Adrenal gland (tissue), 12 donors: ENCODE results near the gene SCP2. TPM values are rescaled to one million over a fixed set of nuclear protein-coding genes. Genes with fewer than 3 reads are reported as not detected.

Source experiments
- DNase-seq, 7 donors: peaks; one replicate each; pipeline ENCODE4 v3.0.0-alpha.2; 2019 to 2020
- H3K27ac ChIP-seq, 5 donors: fragments of 200-600 bp; sonication (generic) in 4 of 5; 1 replicate in 3 of 5; 2 replicates in 2 of 5; pipeline versions ENCODE4 v1.5.1 to v1.8.0; 2016 to 2020; ENCODE audit warnings: mild to moderate bottlenecking in 1 of 5
- H3K27me3 ChIP-seq: fragments of 200-600 bp; 2 replicates; pipeline ENCODE4 v1.8.0; 2021
- H3K36me3 ChIP-seq, 2 donors: fragments of 200-600 bp; replicated peaks in 1 of 2; 1 replicate in 1 of 2; 2 replicates in 1 of 2; pipeline versions ENCODE4 v1.5.1 to v1.8.0; 2018 to 2022
- H3K4me1 ChIP-seq, 2 donors: fragments of 200-600 bp; replicated peaks in 1 of 2; 1 replicate in 1 of 2; 2 replicates in 1 of 2; pipeline versions ENCODE4 v1.5.1 to v1.8.0; 2018 to 2021
- H3K4me3 ChIP-seq, 4 donors: fragments of 200-600 bp; sonication (generic) in 3 of 4; one replicate each; pipeline ENCODE4 v1.5.1; 2016 to 2018
- H3K9me3 ChIP-seq, 3 donors: fragments of 200-600 bp; sonication (generic) in 1 of 3; replicated peaks in 1 of 3; 1 replicate in 2 of 3; 2 replicates in 1 of 3; pipeline versions ENCODE4 v1.5.1 to v1.8.0; 2016 to 2021
- CTCF ChIP-seq, 6 experiments: fragments of 450-650 bp in 4 of 6; fragments of 200-600 bp in 2 of 6; sonication (generic) in 1 of 6; IDR thresholded peaks; 1 replicate in 5 of 6; 2 replicates in 1 of 6; pipeline versions ENCODE4 v1.5.1 to v1.8.0; 2016 to 2021; ENCODE audit warnings: antibody characterized with exemption in 6 of 6, mild to moderate bottlenecking in 2 of 6, moderate library complexity in 1 of 6
- POLR2A ChIP-seq, 2 donors: fragments of 450-650 bp; IDR thresholded peaks; one replicate each; pipeline ENCODE4 v1.6.1; 2017; ENCODE audit warnings: antibody characterized with exemption in 2 of 2, mild to moderate bottlenecking in 2 of 2, moderate library complexity in 1 of 2
- WGBS, 4 donors: extraction: QIAGEN DNeasy Blood & Tissue Kit in 2 of 4; methylation state at CpG; one replicate each; pipeline versions ENCODE4 v1.1.5 to v1.1.7; 2013 to 2017; 5-methylcytosine and 5-hydroxymethylcytosine counted together
- intact Hi-C, 2 donors: fragments of 100-400 bp; cut with DNase I; formaldehyde crosslinking; loops; one replicate each; pipeline versions ENCODE4 v1.14.1 to v1.15.0; 2022 to 2023
- polyA plus RNA-seq, 3 donors: library from polyadenylated mRNA; stranded (reverse); fragments of 200-250 nt in 2 of 3; fragments of 350-450 nt in 1 of 3; fragmentation: Illumina TruSeq in 1 of 3; extraction: RNeasy Lipid Tissue Mini Kit (QIAGEN cat#74804) in 1 of 3; gene quantifications; one replicate each; pipeline ENCODE4 v1.2.3, GENCODE V29; 2013 to 2014
- total RNA-seq, 9 donors: library from RNA; depleted of rRNA in 4 of 9; stranded (reverse); fragments of >200 nt in 4 of 9; fragments of 120-200 nt in 1 of 9; fragmentation: NEBNext Ultra II Directional in 1 of 9; extraction: Animal tissue kit (Norgen Biotek cat#: 25700) in 1 of 9; gene quantifications; one replicate each; pipeline versions ENCODE4 v1.1.0 to v1.2.4, GENCODE V29; 2013 to 2023
- donor health status: healthy with polysubstance abuse.
- donor health status: Bipolar disorder and iron deficiency.
- donor health status: DM: yes; HTN: yes; CAD: no.
- donor health status: DM: no; HTN: no; CAD: no.
- donor health status: DM: no; HTN: no; CAD: no.
- donor health status: DM: yes; HTN: yes; CAD: no.

SCP2 gene
- total and polyA plus RNA-seq, 12 donors = 114 to 256 (median 144) TPM

DNA sequence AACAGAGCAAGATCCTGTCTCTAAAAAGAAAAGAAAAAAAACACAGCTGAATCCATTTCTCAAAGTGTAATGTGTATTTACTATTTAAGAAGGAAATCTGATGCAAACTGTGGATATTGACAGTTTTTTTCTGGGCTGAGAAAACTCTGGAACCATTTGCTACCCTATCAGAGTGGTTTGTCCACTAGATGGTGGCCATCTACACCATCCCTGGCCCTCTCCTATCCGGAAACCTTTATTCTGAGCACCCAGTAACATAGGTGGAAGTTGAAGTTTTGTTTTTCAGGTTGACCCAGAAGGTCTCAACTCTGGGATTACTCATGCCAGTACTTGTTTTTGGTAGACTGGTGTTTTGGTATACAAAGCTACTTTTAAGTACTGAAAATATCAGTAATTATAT, 25.7 kb upstream of the SCP2 start:
- no peaks in the 10 kb centered on the region for H3K36me3 ChIP-seq
- intact Hi-C loops = no loop called here
- TF ChIP-seq CTCF (IDR thresholded peaks at IDR 0.05) (no peak), POLR2A (IDR thresholded peaks at IDR 0.05) (no peak)
- WGBS, 4 donors = 81 to 92% (median 88%) methylated on average over 1 of the region's 1 CpG
- H3K4me3 ChIP-seq = no peak overlapping the region
- no peaks in the 10 kb centered on the region for H3K4me1 ChIP-seq
- DNase-seq = no peak
- no peaks in the 10 kb centered on the region for H3K27me3 ChIP-seq
- no peaks in the 10 kb centered on the region for H3K9me3 ChIP-seq
- no peak overlapping the region for H3K27ac ChIP-seq

DNA sequence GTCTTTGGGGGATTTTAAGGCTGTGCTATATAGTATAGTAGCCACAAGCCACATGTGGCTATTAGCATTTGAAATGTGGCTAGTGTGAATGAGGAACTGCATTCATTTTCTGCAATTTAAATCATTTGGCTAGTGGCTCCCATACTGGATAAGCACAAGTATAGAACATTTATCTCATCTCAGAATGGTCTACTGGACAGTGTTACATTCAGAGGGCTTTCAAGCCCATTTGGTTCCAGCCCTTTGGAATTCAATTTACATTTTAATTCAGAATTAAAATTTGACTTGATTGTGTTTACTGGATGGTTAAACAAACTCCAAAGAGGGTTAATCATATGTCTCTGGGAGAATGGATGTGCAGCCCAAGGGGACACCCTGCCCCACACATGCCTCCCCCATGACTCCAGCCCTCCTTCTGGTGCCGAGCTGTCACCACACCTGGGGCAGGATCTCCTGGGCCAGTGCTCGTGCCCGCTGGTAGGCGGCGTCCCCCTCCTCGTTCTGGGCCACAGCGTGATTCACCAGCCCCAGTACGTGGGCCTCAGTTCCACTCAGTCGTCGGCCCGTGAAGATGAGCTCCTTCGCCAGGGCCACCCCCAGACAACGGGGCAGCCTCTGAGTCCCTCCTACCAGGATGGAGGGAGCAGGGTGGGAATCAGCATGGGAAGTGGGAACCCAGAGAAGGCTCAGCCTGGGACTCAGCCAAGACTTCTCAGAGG, 22.7 kb upstream of the SCP2 start:
- no peaks in the 10 kb centered on the region for H3K36me3 ChIP-seq
- H3K4me3 ChIP-seq = no peak overlapping the region
- no peak for DNase-seq
- H3K27ac ChIP-seq = no peak overlapping the region
- 93 to 97% (median 94%) methylated on average over 7 to 13 of the region's 13 CpGs for WGBS, 4 donors
- H3K27me3 ChIP-seq = no peaks in the 10 kb centered on the region
- TF ChIP-seq POLR2A (IDR thresholded peaks at IDR 0.05) (no peak), CTCF (IDR thresholded peaks at IDR 0.05) (no peak)
- H3K9me3 ChIP-seq = no peaks in the 10 kb centered on the region
- no peaks in the 10 kb centered on the region for H3K4me1 ChIP-seq
- intact Hi-C loops = no loop called here

GRCh38 chr1:52904927-52905698, 22.0 kb upstream of the SCP2 start:
- peak in 1 of 7 donors; percentile 28 for DNase-seq
- Histone ChIP-seq H3K27me3 (no peaks in the 10 kb centered on the region), H3K27ac (no peak overlapping the region), H3K9me3 (no peaks in the 10 kb centered on the region), H3K4me1 (no peaks in the 10 kb centered on the region), H3K4me3 (no peak overlapping the region), H3K36me3 (no peaks in the 10 kb centered on the region)
- intact Hi-C loops = no loop called here
- TF ChIP-seq POLR2A (IDR thresholded peaks at IDR 0.05) (no peak), CTCF (IDR thresholded peaks at IDR 0.05) (peak in 3 of 6 experiments; percentile 6 to 27 (median 25))
- 72 to 82% (median 72%) methylated on average over 10 to 20 of the region's 20 CpGs for WGBS, 4 donors

GRCh38 chr1:52906135-52906603, 20.9 kb upstream of the SCP2 start:
- no peaks in the 10 kb centered on the region for H3K36me3 ChIP-seq
- no peak for DNase-seq
- WGBS, 4 donors = 79 to 89% (median 83%) methylated on average over 3 to 6 of the region's 6 CpGs
- H3K27me3 ChIP-seq = no peaks in the 10 kb centered on the region
- no peak overlapping the region for H3K27ac ChIP-seq
- no peaks in the 10 kb centered on the region for H3K9me3 ChIP-seq
- no peak for TF ChIP-seq CTCF (IDR thresholded peaks at IDR 0.05)
- TF ChIP-seq POLR2A (IDR thresholded peaks at IDR 0.05) = no peak
- H3K4me1 ChIP-seq = no peaks in the 10 kb centered on the region
- H3K4me3 ChIP-seq = no peak overlapping the region
- intact Hi-C loops = no loop called here
